Activated CD4-positive, alpha-beta T cell treated with anti-CD3 and anti-CD28 coated beads for 1 hour (primary cell): Measurements from ENCODE around the gene GAB2.
"Not testable (repeated sequence)": the region's sequence is repeated elsewhere in the genome, so short reads cannot be mapped to it uniquely, and the experiment has no call there.

ENCODE experiments used
- DNase-seq: peaks from one replicate; pipeline ENCODE4 v3.0.0-alpha.2; 2020

The GAB2 gene, protein sequence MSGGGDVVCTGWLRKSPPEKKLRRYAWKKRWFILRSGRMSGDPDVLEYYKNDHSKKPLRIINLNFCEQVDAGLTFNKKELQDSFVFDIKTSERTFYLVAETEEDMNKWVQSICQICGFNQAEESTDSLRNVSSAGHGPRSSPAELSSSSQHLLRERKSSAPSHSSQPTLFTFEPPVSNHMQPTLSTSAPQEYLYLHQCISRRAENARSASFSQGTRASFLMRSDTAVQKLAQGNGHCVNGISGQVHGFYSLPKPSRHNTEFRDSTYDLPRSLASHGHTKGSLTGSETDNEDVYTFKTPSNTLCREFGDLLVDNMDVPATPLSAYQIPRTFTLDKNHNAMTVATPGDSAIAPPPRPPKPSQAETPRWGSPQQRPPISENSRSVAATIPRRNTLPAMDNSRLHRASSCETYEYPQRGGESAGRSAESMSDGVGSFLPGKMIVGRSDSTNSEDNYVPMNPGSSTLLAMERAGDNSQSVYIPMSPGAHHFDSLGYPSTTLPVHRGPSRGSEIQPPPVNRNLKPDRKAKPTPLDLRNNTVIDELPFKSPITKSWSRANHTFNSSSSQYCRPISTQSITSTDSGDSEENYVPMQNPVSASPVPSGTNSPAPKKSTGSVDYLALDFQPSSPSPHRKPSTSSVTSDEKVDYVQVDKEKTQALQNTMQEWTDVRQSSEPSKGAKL

DNA sequence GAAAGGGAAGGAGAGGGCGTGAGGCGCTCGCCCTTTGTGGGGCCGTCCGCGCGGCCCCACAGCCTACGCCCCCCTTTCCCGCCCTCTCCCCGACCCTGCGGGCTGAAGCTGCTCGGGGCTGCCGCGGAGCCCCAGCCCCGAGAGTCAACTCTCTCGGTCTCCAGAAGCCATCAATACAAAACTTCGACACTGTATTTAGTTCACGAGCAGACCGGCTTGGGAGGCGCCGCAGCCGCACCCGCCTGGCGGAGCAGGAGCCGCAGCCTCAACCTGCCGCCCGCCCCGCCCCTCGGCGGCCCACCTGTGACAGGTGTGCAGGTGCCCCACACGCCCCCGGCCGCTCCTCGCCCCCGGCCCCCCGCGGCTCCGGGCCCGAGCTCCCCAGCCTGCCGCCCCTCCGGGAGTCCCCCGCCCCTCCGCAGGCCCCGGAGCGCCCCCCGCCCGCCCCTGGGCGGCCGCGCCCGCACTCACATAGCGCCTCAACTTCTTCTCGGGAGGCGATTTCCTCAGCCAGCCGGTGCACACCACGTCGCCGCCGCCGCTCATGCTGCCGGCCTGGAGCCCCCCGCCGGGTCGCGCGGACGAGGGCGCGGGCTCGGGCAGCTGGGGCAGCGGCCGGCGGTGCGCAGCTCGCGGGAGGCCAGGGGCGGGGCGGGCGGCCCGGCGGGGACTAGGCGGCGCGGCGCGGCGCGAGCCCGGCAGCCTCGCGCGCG, at the start of gene GAB2:
TSS of gene GAB2 (minus strand) at position 646 of the 713 bp plus-strand sequence. CDS start at position 546, 100 bp downstream.
- no peak for DNase-seq

- no peak for DNase-seq
These were observed 49.8 kb upstream of the GAB2 start for GRCh38 chr11:78467370-78467769.

- DNase-seq = no peak
These were observed 47.7 kb upstream of the GAB2 start for GRCh38 chr11:78465169-78465942.

GRCh38 chr11:78464787-78465168, 47.2 kb upstream of the GAB2 start:
- DNase-seq = not testable (repeated sequence)

GRCh38 chr11:78460471-78460870, 42.9 kb upstream of the GAB2 start:
- no peak for DNase-seq

DNA sequence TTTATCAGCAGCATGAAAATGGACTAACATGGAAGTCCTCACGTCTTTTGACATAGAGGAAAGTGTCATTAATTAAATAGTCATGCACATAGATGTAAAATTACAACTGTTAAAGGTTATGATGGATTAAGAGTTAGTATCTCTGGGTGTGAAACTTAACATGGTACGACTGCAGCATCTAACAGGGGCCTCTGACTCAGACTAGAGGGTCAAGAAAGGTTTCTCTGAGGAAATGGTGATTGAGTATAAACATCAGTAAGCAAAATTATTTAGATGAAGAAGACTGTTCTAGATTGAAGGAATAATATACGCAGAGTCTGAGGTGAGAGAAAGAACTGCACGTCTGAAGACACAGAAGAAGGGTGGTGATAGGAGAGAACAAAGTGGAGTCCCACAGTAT, 42.1 kb upstream of the GAB2 start:
- no peak for DNase-seq

DNA sequence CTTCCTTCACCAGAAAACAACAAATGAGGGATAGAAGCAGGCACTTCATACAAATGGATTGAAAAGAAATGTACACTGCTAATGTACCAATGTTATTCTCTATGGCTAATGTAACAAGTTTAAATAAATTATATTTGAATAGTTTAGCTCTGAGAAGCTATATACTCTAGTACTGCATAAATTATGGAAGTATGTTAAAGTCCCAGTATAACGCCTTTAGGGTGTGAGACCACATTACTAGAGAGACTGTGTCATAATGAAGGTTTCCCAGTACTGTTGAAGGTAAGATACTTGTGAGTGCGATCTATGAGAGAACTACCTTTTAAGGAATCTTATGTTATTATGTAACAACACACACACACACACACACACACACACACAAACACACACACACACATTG, 39.8 kb upstream of the GAB2 start:
- no peak for DNase-seq

DNA sequence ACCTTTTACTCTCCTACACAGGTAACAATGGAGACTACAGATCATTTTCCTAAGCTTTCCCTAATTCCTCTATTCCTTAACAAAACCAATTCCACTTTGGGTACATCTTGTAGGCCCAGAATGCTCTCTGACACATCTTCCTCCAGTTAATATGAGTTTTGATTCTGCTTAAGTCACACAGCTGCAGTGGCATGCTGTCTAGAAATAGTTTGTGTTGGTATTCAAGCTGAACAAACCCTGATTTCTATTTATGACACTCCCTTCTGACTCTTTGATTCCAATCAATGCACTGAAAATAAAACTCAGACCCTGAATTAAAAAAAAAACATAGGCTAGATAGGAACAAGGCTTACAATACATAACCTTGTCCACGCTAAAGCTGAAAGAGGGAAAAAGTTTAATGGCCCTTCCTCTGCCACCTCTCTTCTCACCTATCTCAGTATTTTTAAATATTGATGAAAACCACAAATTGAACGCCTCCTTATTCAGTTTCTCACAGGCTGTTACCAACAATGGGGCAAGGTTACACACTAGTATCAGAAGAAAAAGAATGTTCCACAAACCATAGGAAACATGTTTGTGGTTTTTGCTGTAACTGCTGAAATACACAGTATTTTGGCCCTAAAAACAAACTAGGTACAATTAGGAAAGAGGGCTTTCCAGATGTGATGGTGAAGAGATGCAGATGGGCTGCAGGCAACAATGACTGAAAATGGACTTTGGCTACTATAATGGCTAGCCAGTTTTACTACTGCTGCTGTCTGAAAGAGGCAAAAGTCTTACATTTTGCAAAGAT, 35.7 kb upstream of the GAB2 start:
- no peak for DNase-seq

GRCh38 chr11:78451371-78452150, 33.9 kb upstream of the GAB2 start:
- no peak for DNase-seq

- no peak for DNase-seq
These were observed 33.2 kb upstream of the GAB2 start for GRCh38 chr11:78450866-78451265.

DNA sequence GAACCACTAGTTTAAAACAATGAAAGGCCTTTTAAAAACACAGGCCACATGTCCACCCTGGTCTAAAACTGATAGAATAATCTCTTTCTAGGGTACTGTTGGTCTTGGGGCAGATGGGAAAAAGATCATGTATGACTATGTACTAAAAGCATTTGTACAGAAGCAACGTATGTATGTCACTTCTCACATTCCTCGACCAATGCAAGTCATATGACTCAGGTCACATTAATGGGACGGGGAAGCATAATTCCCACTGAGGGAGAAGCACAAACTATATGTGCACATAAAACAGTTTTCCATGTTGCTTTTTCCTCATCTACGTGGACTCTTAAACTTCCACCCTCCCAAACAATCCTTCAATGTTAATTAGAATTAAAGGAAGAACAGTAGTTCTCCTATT, 32.2 kb upstream of the GAB2 start:
- DNase-seq = no peak

DNA sequence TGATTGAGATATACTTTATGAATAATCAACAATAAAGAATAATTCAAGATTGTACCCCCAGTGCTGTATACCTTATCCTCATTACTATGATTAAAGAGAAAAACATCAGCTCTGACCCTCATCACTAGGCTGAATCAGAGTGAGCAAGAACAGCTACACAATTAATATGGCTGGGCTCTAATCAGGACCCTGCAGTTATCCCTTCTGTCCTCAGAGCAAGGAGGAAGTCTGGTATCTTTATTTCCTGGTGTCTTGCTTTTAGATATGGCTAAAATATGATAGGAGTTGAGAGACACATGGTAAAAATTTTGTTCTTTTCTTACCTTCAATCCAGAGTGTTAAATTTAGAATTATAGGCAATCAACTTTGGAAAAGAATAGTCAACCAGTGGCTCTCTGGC, 28.6 kb upstream of the GAB2 start:
- no peak for DNase-seq

GRCh38 chr11:78444726-78445125, 27.1 kb upstream of the GAB2 start:
- no peak for DNase-seq

DNA sequence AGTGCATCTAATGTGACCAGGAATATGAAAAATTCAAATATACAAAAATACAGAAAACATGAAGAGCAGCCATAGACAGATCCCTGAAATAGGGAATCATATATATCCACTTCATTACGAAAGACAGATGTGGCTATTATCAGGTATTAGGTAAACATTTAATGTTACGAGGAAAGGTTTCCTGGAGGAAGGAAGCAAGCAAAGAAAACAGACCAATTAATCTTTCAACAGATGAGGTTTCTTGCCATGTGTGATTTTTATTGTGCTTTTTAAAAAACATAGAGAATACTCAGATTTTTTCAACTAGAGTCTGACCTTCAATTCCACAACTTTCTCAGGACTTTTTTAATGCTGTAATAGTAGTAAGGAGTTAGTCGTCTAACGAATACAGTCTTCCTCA, 24.3 kb upstream of the GAB2 start:
- no peak for DNase-seq

GRCh38 chr11:78438298-78438975, 20.8 kb upstream of the GAB2 start:
- DNase-seq = no peak

DNA sequence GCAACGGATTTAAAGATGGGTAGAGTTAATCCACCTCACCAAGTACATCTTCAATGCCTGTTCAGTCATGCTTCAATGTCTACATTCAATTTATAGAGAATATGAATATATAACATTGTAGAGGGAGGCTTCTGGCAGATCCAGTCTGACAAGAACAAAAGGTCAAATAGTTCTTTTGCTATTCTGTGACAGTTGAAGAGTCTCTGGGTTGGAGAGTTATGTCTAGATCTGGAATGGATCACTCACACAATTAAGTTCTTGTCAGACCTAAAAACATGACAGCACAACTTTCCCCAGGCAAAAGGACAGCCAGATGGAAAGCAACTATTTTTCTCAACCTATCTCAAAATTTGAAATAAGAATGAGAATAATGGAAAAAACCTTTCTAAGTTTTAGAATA, 15.3 kb upstream of the GAB2 start:
- DNase-seq = no peak

DNA sequence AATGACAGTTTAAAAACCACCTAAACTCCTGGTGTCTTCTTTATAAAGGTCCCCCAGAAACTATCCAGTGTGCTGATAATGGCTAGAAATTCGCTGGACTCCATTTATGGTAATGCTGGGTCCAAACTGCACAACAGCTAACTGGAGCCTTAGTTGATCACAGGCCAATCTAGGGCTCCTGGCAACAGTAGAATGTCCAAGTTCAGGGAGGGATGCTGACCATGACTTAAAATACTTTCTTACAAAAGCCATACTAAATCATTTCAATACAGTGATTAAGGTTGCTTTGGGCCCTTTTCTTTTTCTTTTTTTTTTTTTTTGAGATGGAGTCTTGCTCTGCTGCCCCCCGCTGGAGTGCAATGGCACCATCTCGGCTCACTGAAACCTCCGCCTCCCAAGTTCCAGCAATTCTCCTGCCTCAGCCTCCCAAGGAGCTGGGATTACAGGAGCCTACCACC, 14.5 kb upstream of the GAB2 start:
- no peak for DNase-seq

DNA sequence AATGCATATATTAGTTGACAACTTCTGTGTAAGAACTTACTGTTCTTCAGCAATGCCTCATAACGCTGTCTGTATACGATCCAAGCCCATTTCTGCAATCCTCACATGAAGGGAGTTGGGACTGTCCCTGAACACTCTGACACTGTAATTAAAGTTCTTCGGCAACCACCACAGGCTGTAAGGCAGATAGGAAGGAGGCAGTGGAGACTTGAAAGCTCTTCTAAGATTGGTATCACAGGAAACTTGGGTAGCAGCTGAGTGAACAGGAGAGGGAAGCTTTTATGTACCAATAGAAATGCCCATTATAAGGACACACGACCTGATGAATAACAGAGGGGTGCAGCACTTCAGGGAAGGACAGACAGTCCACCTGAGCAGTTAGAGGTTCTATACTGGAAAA, 12.0 kb upstream of the GAB2 start:
- DNase-seq = no peak

DNA sequence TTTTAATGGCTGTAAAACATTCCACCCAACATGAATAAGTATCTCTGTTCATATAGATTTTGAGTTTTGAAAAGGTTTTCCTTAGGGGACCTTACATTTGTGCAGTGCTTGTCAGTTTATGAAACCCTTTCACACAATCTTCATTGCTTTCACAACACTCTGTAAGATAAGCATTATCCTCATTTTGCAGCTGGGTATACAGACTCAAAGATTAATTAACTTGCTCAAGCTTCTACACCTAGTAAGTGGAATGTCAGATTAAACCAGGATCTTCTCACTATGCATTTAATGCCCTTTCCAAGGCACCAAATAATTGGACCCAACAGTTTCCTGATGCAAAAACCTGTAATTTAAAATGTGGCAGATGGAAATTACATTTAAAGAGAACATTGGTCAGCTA, 11.6 kb upstream of the GAB2 start:
- no peak for DNase-seq

DNA sequence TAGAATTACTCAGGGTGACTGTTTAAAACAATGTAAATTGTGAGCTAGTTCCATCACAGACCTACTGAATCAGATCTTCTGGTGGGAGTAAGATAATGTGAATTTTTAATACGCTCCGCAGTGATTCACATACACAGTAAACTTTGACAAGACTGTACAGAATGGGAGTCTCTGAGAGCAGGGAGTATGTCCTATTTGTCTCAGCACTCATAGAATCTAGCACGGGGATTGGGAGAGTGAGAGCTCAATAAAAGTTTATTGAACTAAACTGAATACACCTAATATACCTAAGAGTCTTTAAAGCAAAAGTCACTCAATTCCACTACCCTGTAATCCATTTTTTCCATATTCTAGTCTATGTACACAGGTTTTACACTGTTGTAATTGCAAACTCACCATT, 11.2 kb upstream of the GAB2 start:
- no peak for DNase-seq

DNA sequence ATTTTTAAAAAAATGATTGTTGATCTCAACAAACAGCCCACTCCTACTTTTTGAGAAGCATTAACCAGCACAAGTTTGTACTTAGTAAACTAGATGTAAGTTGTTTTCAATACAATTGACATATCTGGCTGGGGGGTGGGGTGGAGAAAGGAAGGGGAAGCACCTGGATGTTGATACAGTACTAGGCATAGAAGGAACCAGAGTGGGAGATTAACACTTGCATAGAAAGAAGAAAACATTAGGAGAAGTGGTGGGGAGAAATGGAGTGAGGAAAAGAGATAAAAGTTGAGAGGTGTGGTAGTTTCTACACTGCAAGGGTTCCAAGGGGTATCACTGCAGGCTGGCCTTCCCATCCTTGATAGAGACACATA, 10.6 kb upstream of the GAB2 start:
- DNase-seq = no peak
